ENCODE results near the gene ZNF576. TPM values are rescaled to one million over a fixed set of nuclear protein-coding genes. Genes with fewer than 3 reads are reported as not detected.

The ZNF576 gene
- total and polyA plus RNA-seq, 2 experiments from 2014 or later = 5.9 to 16.9 TPM

GRCh38 chr19:43562226-43562697 is 34.1 kb upstream of the ZNF576 start:
- Histone ChIP-seq H3K4me3 (no peak overlapping the region), H3K79me2 (replicated peaks; ENCODE audit: insufficient read depth) (no peaks in the 10 kb centered on the region), H4K20me1 (replicated peaks; ENCODE audit: insufficient read depth) (no peaks in the 10 kb centered on the region; the same call in 1 of the 2 replicates), H3K36me3 (ENCODE audit: insufficient read depth) (no peaks in the 10 kb centered on the region), H3F3A (replicated peaks; ENCODE audit: low read depth) (0 out of 2 replicates have a peak, but pooled peaks cover 5% of the 10 kb centered on the region), H3K9me2 (ENCODE audit: insufficient read depth) (no peaks in the 10 kb centered on the region), H3K4me2 (no peak overlapping the region), H2AFZ (no peak overlapping the region), H3K27ac (ENCODE audit: low read depth) (no peak overlapping the region), H3K4me1 (ENCODE audit: insufficient read depth) (no peaks in the 10 kb centered on the region), H3K27me3 (ENCODE audit: insufficient read depth) (no peaks in the 10 kb centered on the region)
- H3K36me3 Mint-ChIP-seq (ENCODE audit: low read depth) = peaks cover 23% of the 10 kb centered on the region
- TF ChIP-seq CTCF (conservative IDR thresholded peaks at IDR 0.05; ENCODE audit: low read depth in 2 of 2) = no peak
- no peak for TF ChIP-seq JUNB (IDR thresholded peaks at IDR 0.05; ENCODE audit: unreplicated experiment)
- TF ChIP-seq CREB1 (CRISPR knock-in tag; IDR thresholded peaks at IDR 0.05; ENCODE audit: low read depth) = no peak
- no peak for TF ChIP-seq ZNF331 (CRISPR knock-in tag; IDR thresholded peaks at IDR 0.05; ENCODE audit: low read depth)
- no peak for TF ChIP-seq ZNF462 (CRISPR knock-in tag; IDR thresholded peaks at IDR 0.05)
- TF ChIP-seq NANOG (IDR thresholded peaks at IDR 0.05; ENCODE audit: borderline replicate concordance) = no peak
- no peak for TF ChIP-seq POLR2AphosphoS5 (IDR thresholded peaks at IDR 0.05; ENCODE audit: low read depth)
- no peak for TF ChIP-seq EZH2 (IDR thresholded peaks at IDR 0.05; ENCODE audit: low read depth, unreplicated experiment)
- TF ChIP-seq REST (IDR thresholded peaks at IDR 0.05; ENCODE audit: unreplicated experiment) = no peak
- no peak for TF ChIP-seq STAT1 (IDR thresholded peaks at IDR 0.05; ENCODE audit: unreplicated experiment)
- no peak for TF ChIP-seq ETS1 (IDR thresholded peaks at IDR 0.05)
- TF ChIP-seq ZNF114 (CRISPR knock-in tag; IDR thresholded peaks at IDR 0.05) = no peak
- TF ChIP-seq EZH2phosphoT487 (IDR thresholded peaks at IDR 0.05; ENCODE audit: unreplicated experiment) = no peak
- H3K27ac Mint-ChIP-seq = no peak overlapping the region
- no peak overlapping the region for H3K4me3 Mint-ChIP-seq
- ATAC-seq (no peak), DNase-seq (ENCODE audit: low spot score) (no peak)
- peaks cover 2% of the 10 kb centered on the region for H3K27me3 Mint-ChIP-seq (ENCODE audit: insufficient read depth, low read depth, poor library complexity)
- no peaks in the 10 kb centered on the region for H3K4me1 Mint-ChIP-seq
- H3K9me3 Mint-ChIP-seq = no peaks in the 10 kb centered on the region

Measured in GM23338 (cell line).